HG03045 (cell line): ENCODE measurements around the gene RTN3.

ENCODE experiments used
- ATAC-seq: cut with Tn5 transposase; IDR thresholded peaks from one replicate; pipeline ENCODE4 v1.9.1; 2021; ENCODE audit warnings: mild to moderate bottlenecking, moderate library complexity; ENCODE audit not compliant: unreplicated experiment

RTN3 gene

DNA sequence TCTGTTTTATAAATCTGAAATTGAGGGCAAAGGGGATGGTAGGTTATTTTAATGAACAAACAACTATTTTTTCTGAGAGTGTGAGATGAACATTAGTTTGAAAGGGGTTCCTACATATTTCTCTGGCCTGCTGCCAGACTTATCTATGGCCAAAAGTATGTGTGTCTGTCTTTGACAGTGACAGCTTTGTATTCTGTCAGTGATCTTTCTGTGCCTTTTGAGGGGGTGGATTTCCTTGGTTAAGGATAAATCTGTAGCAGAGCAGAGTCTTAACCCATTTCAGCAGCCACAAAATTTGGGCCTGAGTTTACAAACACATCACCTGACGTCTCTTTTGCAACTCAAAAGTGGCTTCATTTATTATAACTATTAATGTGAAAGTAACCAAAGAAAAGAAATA lies 56.4 kb downstream of the RTN3 start:
- ATAC-seq = no peak

DNA sequence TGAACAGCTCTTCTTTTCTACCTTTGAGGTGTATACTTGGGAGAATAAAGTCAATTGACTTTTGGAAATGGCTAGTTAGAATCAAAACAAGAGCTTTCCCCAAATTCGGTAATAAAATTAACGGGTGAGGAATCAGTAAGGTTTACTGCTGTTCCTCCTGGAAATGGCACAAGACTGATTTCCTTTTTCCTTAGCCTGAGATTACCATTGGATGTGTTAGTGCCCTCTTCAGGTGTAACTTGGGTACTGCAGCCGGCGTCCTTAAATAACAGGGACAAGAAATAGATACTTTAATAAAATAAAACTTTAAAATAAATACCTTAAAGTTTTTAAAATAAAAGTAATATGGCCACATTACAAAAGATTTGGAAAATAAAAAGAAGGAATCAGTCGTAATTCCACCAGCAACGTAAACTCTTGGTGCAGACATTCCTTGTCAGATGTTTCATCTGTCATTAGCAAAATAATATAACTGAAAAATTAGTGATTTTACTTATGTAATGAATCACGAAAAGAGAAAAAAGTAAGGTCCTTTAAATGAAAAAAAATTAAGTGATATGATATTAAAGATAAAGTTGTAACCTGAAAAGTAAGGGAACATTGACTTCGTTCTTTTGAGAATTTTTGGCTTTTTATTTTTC lies 57.5 kb downstream of the RTN3 start:
- no peak for ATAC-seq

GRCh38 chr11:63745304-63746170 lies 64.2 kb downstream of the RTN3 start:
- no peak for ATAC-seq

DNA sequence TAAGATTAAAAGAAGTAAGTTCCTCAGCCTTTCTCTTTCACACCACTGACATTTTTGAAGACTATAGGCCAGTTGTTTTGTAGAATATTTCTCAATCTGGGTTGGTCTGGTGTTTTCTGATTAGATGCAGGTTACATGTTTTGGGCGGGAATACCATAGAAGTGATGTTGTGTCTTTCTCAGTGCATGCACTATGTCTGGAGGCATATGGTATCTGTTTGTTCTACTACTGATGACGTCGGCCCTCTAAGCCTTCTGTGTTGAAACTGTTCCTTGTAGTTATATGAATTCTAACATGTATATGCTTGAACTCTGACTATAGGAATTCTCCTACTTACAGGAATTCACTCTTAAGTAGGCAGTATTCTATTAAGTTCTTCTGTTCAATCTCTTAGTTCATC lies 65.7 kb downstream of the RTN3 start:
- ATAC-seq = no peak

DNA sequence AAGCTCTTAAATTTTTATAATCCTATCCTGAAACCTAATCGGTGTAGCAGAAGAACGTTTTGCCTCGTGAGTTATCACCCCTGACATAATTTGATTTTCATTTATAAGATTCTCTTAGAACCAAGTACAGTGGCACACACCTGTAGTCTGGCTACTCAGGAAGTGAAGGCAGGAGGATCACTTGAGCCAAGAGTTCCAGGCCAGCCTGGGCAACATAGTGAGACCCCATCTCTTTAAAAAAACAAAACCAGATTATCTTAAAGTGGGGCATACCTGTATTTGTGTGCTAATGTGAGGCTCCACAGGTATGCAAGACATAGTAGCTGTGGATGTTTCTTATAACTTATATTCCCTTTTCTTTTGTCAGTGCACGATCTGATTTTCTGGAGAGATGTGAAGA lies 68.3 kb downstream of the RTN3 start:
- ATAC-seq = no peak

DNA sequence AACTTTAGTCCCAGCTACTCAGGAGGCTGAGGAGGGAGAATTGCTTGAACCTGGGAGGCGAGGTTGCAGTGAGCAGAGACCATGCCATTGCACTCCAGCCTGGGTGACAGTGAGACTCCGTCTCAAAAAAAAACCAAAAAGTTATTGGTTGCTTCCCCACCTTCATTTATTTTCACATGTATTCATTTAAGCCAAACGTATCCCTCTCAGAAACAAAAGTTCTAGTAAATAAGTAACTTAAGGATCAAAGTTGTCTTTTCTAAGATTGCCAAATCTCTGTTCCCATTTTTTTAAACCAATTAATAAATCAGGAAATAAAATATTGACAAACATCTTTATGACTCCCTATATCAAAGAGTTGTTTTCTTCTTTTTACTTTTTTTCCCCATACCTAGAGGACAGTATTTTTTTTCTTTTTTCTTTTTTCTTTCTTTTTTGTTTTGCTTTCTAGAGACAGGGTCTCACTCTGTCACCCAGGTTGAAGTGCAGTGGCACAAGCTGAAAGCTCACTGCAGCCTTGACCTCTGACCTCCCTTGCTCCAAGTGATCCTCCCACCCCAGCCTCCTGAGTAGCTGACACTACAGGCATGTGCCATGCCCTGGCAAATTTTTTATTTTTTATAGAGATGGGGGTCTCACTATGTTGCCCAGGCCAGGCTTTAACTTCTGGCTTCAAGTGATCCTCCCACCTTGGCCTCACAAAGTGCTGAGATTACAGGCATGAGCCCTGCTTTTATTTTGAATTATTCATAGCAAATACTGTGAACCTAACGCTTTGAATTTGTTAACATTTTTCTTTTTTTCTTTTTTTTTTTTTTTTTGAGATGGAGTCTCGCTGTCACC lies 75.8 kb downstream of the RTN3 start:
- ATAC-seq = no peak

GRCh38 chr11:63760487-63761079 lies 79.3 kb downstream of the RTN3 start:
- no peak for ATAC-seq

DNA sequence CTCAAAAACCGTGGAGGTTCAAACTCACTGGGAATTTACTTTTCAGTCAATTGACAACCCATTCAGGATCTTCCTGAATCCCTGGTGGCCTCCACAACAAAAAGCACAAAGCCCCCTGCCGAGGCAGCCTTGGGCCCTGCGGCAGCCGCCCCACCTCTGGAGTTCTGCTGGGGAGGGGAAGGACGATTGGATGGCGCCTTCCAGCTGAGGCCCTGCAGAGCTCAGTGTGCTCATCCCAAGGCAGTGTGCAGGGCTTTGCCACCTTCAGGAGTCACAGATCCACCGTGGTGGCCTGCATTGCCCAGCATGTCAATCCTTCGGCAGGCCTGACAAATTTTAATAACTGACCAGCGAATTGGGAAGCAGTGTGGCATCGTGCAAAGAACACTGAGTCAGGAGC lies 79.9 kb downstream of the RTN3 start:
- ATAC-seq = no peak

GRCh38 chr11:63761931-63762653 lies 80.8 kb downstream of the RTN3 start:
- no peak for ATAC-seq

DNA sequence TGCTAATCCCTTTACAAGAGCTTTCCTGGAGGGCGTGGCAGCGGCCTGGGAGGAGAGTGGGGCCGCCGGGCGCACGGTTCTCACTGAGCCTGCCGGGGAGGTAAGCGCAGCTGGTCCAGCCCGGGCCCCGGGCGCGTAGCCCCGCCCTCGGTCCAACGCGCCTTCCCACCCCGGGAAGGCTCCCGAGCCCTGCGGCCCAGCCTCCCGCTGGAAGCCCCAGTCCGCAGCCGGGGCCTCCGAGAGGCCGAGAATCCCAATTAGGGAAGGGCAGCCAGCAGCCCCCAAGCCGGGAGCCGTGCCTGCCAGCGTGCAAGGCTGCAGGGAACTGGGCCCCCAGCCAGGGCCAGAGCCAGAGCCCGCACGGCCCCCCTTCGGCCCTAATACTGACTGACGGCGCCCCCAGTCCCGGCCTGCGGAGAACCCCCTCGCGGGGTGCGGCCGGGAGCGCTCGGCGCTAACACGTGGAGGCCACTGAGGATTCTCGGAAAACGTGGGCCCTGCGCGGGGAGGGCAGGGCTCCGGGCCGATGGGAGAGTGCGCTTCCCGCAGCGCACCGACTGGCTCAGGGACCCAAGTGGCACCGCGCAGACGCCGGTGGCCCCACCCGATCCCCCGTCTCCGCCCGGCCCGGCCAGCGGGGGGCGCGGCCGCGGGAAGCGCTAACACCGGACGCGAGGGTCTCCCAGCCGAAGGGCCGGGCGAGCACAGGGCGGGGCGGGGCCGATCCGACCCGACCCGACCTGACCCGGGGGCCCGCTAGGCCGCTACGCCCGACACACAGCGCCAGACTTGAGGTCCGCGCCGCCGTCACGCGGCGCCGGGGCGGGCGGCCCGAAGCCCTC lies 81.6 kb downstream of the RTN3 start:
- no peak for ATAC-seq

DNA sequence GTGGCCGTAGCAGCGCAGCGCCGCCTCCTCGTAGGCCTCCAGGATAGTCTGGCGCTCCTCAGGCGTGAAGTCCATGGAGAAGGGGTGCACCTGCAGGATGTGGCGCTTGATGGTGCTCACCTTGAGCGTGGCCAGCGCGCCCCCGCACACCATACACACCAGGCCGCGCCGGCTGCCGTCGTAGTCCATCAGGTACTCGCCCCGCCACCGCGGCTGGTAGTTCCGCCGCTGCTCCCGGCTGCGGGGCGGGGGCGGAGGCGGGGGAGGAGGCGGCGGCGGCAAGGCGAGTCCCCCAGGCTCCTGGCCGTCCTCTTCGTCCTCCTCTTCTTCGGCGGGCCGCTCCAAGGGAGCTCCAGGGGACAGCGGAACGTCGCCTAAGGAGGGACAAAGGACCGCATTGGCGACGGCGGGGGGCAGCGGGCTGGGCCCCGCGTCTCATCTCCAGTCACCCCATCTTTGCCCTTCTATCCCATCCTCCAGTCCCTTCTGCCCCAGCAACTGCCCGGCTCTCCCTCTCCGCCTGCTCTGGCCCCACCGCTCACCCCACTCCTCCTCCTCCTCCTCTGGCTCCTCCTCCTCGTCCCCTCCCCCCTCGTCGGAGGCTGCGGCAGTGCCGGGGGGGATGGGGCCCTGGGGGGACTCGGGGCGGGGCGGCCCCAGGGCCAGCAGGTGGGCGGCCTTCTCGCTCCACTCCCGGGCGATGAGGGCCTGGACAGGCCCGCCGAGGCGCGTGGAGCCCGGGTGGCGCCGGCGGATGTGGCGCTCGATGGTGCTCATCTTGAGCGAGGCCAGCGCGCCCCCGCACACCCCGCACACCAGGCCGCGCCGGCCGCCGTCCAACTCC lies 82.4 kb downstream of the RTN3 start:
- ATAC-seq = no peak

DNA sequence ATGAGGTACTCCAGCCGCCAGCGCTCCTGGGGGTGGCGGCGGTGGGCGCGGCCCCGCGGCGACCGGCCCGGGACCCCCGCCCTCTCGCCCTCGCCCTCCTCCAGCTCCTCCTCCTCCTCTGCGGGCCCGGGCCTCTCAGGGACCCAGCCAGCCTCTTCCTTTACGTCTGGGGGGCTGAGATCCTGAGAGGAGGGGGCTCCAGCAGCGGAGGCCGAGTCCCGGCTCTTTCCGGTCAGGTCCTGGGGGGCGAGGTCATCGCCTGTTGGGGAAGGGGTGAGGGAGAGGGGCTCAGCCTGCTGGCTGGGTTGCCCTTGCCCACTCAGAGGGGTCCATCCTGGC lies 83.0 kb downstream of the RTN3 start:
- no peak for ATAC-seq

DNA sequence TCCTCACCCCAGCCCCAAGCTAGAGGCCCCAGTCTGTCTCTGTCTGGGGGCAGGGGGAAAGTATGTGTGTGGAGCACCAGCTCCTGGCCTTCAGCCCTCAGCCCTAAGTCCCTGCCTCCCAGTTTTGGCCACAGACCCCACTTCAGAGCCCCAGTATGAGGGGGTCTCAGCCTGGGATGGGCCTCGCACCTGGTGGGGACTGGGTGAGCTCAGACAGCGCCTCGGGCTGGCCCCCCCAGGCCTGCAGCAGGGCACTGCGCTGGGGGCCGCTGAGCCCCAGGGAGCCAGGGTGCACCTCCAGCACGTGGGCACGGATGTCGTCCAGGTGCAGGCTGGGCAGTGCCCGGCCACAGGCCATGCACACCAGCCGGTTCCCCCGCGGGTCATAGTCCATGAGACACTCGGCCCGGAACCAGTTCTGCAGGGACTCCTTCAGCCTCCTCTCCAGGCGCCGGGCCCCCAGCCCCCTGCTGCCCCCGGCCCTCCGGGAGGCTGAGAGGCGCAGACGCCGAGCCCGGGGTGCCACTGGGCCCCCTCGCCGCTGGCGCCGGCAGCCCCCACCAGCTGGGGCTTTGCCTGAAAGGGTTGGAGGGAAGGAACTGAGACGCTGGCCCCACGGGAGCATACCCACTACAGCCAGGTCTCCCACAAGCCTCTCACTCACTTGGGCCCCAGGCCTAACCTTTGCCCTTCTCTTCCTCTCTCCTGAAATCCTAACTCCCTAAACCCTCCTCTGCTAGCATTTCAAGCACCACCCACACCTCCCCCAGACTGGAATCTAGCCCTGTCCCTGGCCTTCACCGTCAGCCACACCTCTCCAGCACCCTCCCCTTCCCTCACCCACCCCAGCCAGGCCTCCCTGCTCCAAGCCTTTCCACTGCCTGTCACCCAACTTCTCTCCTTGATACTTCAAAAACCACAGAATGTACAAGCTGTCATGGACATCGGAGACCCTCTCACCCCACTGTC lies 83.7 kb downstream of the RTN3 start:
- no peak for ATAC-seq

- ATAC-seq = no peak
These were observed 84.5 kb downstream of the RTN3 start for GRCh38 chr11:63765688-63766241.

DNA sequence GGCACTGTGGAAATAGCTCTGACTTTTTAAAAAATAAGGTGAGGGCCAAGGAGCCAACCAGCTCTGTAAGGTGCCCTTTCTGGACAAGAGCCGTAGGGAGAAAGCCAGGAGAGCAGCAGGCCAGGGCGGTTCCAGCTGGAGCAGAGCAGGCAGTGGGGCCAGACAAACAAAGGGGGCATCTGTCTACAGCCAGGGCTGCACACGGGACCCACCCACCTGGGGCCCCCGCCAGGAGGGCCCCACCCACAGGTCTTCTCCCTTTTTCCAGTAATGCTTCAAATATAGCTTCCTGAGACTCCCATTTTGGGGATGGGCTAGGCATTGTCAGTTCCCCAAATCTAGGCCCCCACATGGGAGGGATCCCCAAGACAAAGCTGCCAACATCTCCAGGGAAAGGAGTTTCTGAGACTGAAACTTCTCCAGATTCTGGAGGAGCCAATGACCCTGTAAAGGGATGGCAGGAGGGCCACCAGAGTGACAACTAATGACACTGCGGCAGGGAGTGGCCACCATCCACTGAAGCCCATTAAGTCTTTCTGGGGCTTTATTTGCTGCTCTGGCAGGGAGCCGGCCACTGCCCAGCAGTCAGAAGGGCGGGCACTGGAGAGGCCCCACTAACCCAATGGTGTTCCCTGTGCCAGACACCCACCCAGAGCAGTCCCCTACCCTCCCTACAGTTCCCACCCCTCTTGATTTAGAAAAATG lies 85.4 kb downstream of the RTN3 start:
- ATAC-seq = no peak

DNA sequence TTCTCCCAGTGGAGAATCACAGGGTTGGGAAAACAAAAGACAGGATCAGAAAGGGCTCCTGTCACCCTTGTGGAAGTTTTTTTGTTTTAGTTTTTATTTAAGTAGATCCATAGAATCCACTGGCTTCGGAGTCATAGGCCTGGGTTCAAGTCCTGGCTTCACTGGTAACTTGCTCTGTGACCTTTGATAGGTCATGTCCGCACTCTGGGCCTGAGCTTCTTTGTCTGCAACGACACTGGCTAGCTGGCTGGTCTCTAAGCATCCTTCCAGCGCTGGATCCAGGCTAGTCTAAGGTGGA lies 85.9 kb downstream of the RTN3 start:
- ATAC-seq = no peak
